Fibroblast of gingiva (primary cell): ENCODE results near the gene PHLDA3.

Experiments
- DNase-seq: peaks from one replicate; pipeline ENCODE4 v3.0.0-alpha.2; 2011; ENCODE audit warnings: low read depth

The PHLDA3 gene

DNA sequence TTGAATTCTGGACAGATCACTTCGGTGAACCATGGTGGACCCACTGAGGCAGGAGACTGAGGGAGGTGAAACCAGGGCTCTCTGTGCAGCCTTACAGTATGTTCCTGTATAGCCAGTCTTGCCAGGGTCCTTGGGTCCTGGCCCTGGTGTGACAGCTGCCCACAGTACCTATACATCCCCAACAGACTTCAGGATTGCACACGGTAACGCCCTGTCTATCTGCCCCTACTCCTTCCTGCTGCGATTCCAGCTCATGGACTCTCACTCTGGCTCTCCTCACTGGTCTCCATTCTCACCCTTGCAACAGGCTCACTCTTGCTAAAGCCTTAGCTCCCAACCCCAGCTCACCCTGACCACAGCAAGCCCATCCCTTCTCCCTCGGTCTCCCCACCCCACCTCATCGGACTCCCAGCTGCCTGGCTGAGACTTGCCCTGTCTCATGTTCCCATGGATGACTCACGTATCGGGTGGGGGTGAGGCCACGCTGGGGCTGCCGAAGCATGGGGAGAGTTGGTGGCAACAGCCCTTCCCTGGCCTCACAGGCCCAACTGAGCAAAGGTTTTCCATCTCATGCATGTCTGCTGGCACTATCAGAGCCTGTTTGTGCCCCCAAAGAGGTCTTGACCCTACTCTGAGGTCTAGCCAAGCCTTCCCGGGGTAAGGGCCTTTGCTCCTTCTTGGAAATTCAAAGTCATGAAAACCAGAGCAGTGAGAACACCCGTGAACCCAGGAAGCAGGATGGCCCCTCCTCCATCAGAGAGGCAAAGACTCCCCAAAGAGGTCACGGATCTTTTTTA is 7.1 kb downstream of the PHLDA3 start:
- peak; percentile 98 for DNase-seq

DNA sequence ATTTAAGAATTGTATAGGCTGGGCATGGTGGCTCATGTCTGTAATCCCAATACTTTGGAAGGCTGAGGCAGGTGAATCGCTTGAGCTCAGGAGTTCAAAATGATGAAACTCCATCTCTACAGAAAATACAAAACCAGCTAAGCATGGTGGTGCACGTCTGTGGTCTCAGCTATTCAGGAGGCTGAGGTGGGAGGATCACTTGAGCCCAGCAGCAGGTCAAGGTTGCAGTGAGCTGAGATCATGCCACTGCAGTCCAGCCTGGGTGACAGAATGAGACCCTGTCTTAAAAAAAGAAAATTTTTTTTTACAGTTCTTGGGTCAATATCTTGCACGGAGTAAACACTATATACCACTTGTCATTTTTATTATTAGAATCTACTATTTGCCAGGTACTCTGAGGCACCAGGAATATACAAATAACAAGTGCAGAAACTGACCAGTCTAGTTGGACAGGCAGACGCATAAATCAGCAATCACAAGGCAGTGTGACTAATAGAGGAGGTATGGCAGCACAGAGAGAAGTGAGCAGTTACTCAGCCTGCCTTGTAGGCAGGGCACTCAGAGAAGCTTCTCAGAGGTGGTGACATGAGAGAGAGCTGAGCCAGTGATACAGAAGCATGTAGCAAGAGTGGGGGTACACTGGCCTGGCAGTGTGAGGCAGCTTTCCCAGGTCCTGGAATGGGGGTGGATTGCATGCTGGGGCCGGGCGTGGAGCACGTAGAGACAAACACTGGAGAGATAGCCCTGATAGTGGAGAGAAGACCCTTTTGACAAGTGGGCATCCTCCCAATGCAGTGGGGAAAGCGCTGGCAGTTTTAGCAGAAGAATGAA is 8.0 kb downstream of the PHLDA3 start:
- DNase-seq, result peak; percentile 92

DNA sequence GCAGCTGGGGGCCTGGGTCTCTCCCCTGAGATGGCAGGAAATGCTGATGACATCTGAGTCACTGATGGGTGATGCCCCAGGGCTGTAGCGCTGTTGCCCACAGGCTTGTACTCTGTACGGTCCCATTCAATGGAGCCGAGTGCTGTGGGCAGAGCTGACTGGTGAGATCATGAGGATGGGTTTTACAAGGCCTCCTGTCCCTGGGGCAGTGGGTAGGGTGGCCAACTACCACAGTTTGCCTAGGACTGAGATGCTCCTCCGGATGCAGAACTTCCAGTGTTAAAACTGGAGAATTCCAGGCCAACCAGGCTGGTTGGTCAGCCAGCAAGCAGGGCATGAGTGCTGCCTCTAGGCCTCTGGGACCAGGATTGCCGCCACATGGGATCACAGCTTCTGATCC is 9.2 kb downstream of the PHLDA3 start:
- DNase-seq, result no peak

- DNase-seq, result no peak
Measured at GRCh38 chr1:201459052-201459451, 9.9 kb downstream of the PHLDA3 start.

- DNase-seq, result peak; percentile 31
Measured at GRCh38 chr1:201457508-201457960, 11.5 kb downstream of the PHLDA3 start.

DNA sequence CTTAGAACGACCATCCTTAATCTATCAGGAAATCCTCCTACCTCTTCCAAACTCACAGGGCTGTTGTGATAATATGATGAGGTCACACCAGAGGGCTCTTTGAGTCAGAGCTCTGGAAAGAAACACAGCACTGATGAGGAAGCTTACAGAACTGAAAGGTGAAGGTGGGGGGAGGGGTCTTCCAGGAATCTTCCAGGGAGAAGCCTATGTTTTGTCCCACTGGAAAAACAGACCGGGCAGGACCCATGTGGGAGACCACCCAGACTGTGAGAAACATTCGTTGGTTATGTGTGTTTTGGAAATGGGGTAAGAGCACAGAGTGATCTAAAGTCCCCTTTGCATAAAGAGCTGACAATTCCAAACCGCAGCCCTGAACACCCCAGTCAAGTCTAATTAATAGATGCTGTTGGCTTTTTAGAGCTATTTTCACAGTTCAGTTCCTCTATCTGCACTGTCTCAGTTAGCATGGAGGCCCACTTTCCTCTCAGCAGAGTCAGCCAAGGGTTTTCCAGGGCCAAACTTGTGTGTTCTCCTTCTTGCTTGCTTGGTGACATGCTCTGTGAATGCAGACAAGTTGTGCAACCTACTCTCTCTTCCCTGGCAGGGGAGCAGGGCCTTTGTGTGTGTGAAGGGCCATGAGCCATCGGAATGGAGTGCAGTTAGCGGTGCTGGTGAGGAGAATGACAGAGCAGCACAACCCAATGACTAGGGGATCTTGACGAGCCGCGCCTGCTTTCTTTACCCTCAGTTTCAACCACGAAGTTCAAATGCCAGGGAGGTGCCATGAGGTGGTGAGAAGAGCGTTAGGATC is 12.3 kb downstream of the PHLDA3 start:
- DNase-seq, result peak; percentile 94

DNA sequence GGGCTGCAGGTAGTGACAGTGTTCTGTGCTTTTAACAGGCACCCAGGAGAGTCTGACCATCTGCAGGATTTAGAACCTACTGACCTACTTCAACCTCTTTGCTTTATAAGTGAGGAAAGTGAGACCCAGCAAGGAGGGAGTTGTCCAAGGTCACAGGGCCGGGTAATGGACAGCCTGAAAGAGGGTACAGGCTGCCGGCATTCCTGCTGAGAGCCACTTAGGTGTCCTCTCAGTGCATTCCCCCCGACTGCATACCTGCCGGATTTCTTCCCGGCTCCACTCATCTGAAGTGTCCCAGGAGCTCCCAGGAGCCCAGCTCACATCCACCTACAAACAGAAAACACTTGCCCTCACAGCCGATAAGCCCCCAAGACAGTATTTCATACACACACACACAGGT is 13.9 kb downstream of the PHLDA3 start:
- DNase-seq, result no peak

- DNase-seq, result no peak
Measured at GRCh38 chr1:201454608-201455007, 14.4 kb downstream of the PHLDA3 start.

- no peak for DNase-seq
Measured at GRCh38 chr1:201452866-201453265, 16.1 kb downstream of the PHLDA3 start.

- DNase-seq, result peak; percentile 38
Measured at GRCh38 chr1:201450721-201451291, 18.2 kb downstream of the PHLDA3 start.

DNA sequence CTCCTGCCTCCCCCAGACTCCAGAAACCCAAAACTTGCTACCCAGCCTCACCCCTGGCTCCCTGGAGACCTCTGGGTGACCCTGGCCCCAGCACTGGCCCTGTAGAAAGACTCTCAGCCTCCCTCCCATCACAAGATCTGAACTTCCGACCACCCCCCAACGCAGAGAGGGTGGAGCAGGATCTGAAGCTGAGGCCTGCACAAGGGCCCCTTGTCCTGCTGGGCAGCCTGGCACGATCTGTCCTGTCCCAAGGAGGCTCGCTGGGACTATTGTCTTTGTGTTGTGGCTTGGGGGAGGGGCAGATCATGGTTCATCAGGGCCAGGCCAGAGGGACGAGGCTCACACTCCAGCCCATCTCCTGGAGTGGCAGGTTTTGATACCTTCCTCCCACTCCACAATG is 20.0 kb downstream of the PHLDA3 start:
- DNase-seq, result no peak

- DNase-seq, result peak; percentile 61
Measured at GRCh38 chr1:201447903-201448871, 20.8 kb downstream of the PHLDA3 start.

DNA sequence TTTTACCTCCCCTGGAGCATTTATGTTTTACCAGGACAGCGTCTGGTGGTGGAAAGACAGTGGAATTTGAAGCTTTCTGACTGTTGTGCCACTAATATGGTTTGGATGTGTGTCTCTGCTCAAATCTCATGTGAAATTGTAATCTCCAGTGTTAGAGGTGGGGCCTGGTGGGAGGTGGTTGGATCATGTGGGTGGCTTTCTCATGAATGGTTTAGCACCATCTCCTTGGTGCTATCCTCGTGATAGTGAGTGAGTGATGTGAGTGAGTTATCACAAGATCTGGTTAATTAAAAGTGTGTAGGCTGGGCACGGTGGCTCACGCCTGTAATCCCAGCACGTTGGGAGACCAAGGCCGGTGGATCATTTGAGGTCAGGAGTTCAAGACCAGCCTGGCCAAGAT is 23.7 kb downstream of the PHLDA3 start:
- DNase-seq, result no peak

DNA sequence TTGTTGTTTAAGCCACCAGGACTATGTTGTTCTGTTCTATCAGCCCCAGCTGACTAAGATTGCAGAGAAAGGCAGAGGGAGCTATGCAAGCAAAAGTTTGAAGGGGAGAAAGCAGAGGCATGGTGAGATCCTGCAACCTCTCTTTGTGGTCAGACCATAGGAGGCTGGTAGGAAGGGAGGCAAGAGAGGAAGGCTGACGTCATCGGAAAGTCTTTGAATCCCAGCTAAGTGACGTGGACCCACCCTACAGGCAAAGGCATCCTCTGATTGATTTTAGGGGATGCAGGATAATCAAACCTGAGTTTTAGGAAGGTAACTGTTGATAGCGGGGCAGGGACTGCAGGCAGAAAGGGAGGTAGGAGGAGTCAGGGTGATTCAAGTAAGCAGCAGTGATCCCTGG is 24.2 kb downstream of the PHLDA3 start:
- DNase-seq, result no peak

DNA sequence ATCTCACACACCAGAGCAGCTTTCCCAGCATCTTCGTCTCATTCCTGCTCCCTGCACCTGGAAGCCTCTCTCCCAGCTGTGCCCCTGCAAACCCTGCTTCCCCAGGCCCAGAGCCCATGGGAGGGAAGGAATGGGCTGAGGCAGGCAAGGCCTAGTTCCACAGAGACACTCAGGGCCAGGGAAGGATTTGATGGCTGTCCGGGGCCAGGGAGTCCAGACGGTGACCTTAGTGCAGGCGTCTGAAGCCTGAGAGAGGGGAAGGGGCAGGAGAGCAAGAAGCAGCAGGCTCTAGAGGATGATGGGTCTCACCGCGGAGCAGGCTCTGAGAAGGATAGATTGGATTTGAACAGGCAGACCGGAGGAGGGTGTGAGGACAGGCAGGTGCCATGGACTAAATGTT is 25.2 kb downstream of the PHLDA3 start:
- DNase-seq, result no peak

DNA sequence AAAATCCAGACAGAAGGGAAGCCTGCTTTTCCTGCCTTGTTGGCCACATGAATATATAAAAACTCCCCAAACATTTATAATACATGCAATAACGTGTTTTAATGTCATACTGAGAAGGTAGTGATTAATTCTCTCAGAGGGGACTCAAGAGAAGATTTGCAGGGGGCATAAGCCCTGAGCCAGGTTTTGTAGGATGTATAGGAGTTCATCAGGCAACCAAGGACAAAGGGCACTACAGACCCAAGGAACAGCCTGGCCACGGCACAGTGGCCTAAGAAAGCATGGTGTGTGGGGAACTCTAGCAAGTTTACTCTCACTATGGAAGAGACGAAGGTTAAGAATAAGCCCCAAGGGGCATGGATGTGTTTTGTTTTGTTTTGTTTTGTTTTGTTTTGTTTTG is 32.0 kb downstream of the PHLDA3 start:
- no peak for DNase-seq

- no peak for DNase-seq
Measured at GRCh38 chr1:201436393-201436792, 32.6 kb downstream of the PHLDA3 start.

- no peak for DNase-seq
Measured at GRCh38 chr1:201434266-201434665, 34.7 kb downstream of the PHLDA3 start.

GRCh38 chr1:201433609-201434008 is 35.4 kb downstream of the PHLDA3 start:
- DNase-seq, result no peak

GRCh38 chr1:201430776-201431175 is 38.2 kb downstream of the PHLDA3 start:
- DNase-seq, result no peak
